WTC11 (cell line): ENCODE results near the gene NETO1.

Experiments used
- CTCF ChIP-seq: fragments of 200-600 bp; IDR thresholded peaks from 2 replicates; pipeline ENCODE4 v1.8.0; 2022; ENCODE audit warnings: antibody characterized with exemption
- ZNF232 ChIP-seq: sonication (generic); formaldehyde crosslinking; IDR thresholded peaks from 2 replicates; pipeline ENCODE4 v1.8.0; 2022; ENCODE audit warnings: mild to moderate bottlenecking, missing genetic modification reagents
- ZNF263 ChIP-seq: sonication (generic); formaldehyde crosslinking; IDR thresholded peaks from 2 replicates; pipeline ENCODE4 v1.8.1; 2022; ENCODE audit warnings: low read depth, mild to moderate bottlenecking, moderate library complexity, missing genetic modification reagents

GRCh38 chr18:72822202-72822601 lies 45.6 kb downstream of the NETO1 start:
- TF ChIP-seq CTCF (no peak), ZNF263 (CRISPR knock-in tag) (no peak), ZNF232 (CRISPR knock-in tag) (no peak)
